Psoas muscle (tissue), 8 donors: Measurements from ENCODE around the gene PRR16. TPM values are rescaled to one million over a fixed set of nuclear protein-coding genes. Genes with fewer than 3 reads are reported as not detected.

Experiments
- ATAC-seq, 4 donors: fragments of 200-7000 bp; cut with Tn5 transposase; one replicate each; pipeline ENCODE4 v1.9.1; 2020; ENCODE audit warnings: moderate library complexity in 3 of 4, mild to moderate bottlenecking in 2 of 4
- DNase-seq, 2 donors: peaks; one replicate each; pipeline ENCODE4 v3.0.0-alpha.2; 2020
- H3K27ac ChIP-seq: fragments of 200-600 bp; one replicate; pipeline ENCODE4 v1.8.0; 2022
- H3K27me3 ChIP-seq, 3 donors: fragments of 200-600 bp in 1 of 3; one replicate each; pipeline versions ENCODE4 v1.6.1 to v1.8.0; 2013 to 2022; ENCODE audit warnings: low read length in 2 of 3, mild to moderate bottlenecking in 2 of 3, moderate library complexity in 1 of 3; ENCODE audit not compliant: insufficient read depth in 3 of 3
- H3K36me3 ChIP-seq, 2 donors: fragments of 200-600 bp in 1 of 2; one replicate each; pipeline versions ENCODE4 v1.6.1 to v1.8.0; 2013 to 2022; ENCODE audit warnings: low read depth in 1 of 2, mild to moderate bottlenecking in 1 of 2, moderate library complexity in 1 of 2; ENCODE audit not compliant: insufficient read depth in 1 of 2
- H3K4me1 ChIP-seq: fragments of 200-600 bp; one replicate; pipeline ENCODE4 v1.8.0; 2022
- H3K4me3 ChIP-seq: fragments of 200-600 bp; one replicate; pipeline ENCODE4 v1.8.0; 2022; ENCODE audit warnings: mild to moderate bottlenecking
- H3K9me3 ChIP-seq: fragments of 200-600 bp; one replicate; pipeline ENCODE4 v1.8.0; 2022
- CTCF ChIP-seq: fragments of 200-600 bp; IDR thresholded peaks from one replicate; pipeline ENCODE4 v1.8.0; 2022; ENCODE audit warnings: antibody characterized with exemption
- WGBS, 3 donors: extraction: QIAGEN DNeasy Blood & Tissue Kit; methylation state at CpG; one replicate each; pipeline versions ENCODE4 v1.1.6 to v1.1.7; 2013; 5-methylcytosine and 5-hydroxymethylcytosine counted together
- intact Hi-C, 2 donors: fragments of 100-400 bp; cut with DNase I; formaldehyde crosslinking; loops; one replicate each; pipeline versions ENCODE4 v1.11.0 to v1.14.2; 2022
- polyA plus RNA-seq, 3 donors: library from polyadenylated mRNA; stranded (reverse); fragments of 200-250 nt; gene quantifications; one replicate each; pipeline ENCODE4 v1.2.3, GENCODE V29; 2013
- total RNA-seq, 4 donors: library from RNA; stranded (reverse); fragmentation: NEBNext Ultra II Directional in 2 of 4; extraction: Animal tissue kit (Norgen Biotek cat#: 25700) in 2 of 4; gene quantifications; one replicate each; pipeline versions ENCODE4 v1.2.1 to v1.2.4, GENCODE V29; 2021 to 2023
- donor health status: healthy with polysubstance abuse.
- donor health status: DM: no; HTN: no; CAD: no; lungs with moderate emphysema.
- donor health status: Bipolar disorder and iron deficiency.
- donor health status: healthy.
- donor health status: DM: yes; HTN: yes; CAD: no.
- donor health status: DM: no; HTN: no; CAD: no.
- donor health status: DM: no; HTN: no; CAD: no.
- donor health status: DM: yes; HTN: yes; CAD: no.

The PRR16 gene
- total and polyA plus RNA-seq, 7 donors, result 1.3 to 12.1 (median 3.1) TPM

GRCh38 chr5:120683580-120683979 is 219.5 kb downstream of the PRR16 start:
- Histone ChIP-seq H3K27ac (no peak overlapping the region), H3K4me1 (no peaks in the 10 kb centered on the region), H3K4me3 (no peak overlapping the region), H3K9me3 (no peaks in the 10 kb centered on the region), H3K36me3 (no peaks in the 10 kb centered on the region), H3K27me3 (no peaks in the 10 kb centered on the region)
- TF ChIP-seq CTCF, result no peak
- ATAC-seq (no peak), DNase-seq (no peak)
- intact Hi-C loops, result no loop called here

- no peak overlapping the region for H3K27ac ChIP-seq
- no peak overlapping the region for H3K4me3 ChIP-seq
- DNase-seq, result no peak
- TF ChIP-seq CTCF, result no peak
- H3K27me3 ChIP-seq, result no peaks in the 10 kb centered on the region
- ATAC-seq, result no peak
- H3K4me1 ChIP-seq, result no peaks in the 10 kb centered on the region
- intact Hi-C loops, result no loop called here
- H3K36me3 ChIP-seq, result no peaks in the 10 kb centered on the region
- no peaks in the 10 kb centered on the region for H3K9me3 ChIP-seq
- WGBS, 3 donors, result 56 to 66% (median 56%) methylated on average over 2 of the region's 2 CpGs
Observed at GRCh38 chr5:120684213-120684612, 220.1 kb downstream of the PRR16 start.

GRCh38 chr5:120684749-120685415 is 220.8 kb downstream of the PRR16 start:
- 60 to 67% (median 62%) methylated on average over 2 of the region's 2 CpGs for WGBS, 3 donors
- no peak overlapping the region for H3K4me3 ChIP-seq
- no peak for ATAC-seq

GRCh38 chr5:120690621-120691407 is 226.7 kb downstream of the PRR16 start:
- no peak overlapping the region for H3K27ac ChIP-seq
- ATAC-seq (no peak), DNase-seq (no peak)
- H3K4me3 ChIP-seq, result no peak overlapping the region
- H3K36me3 ChIP-seq, result no peaks in the 10 kb centered on the region
- intact Hi-C loops, result no loop called here
- WGBS, 3 donors, result 76 to 81% (median 79%) methylated on average over 9 of the region's 9 CpGs
- no peak for TF ChIP-seq CTCF
- H3K9me3 ChIP-seq, result no peaks in the 10 kb centered on the region
- no peaks in the 10 kb centered on the region for H3K27me3 ChIP-seq
- no peaks in the 10 kb centered on the region for H3K4me1 ChIP-seq

More at GRCh38 chr5:120684749-120685415, 220.8 kb downstream of the PRR16 start:
- TF ChIP-seq CTCF, result no peak
- no peaks in the 10 kb centered on the region for H3K4me1 ChIP-seq
- DNase-seq, result no peak
- no peak overlapping the region for H3K27ac ChIP-seq
- no peaks in the 10 kb centered on the region for H3K9me3 ChIP-seq
- H3K36me3 ChIP-seq, result no peaks in the 10 kb centered on the region
- no peaks in the 10 kb centered on the region for H3K27me3 ChIP-seq
- intact Hi-C loops, result no loop called here
